Effector memory CD8-positive, alpha-beta T cell (primary cell): ENCODE results near the gene NTN5.

Experiments used
- ATAC-seq: fragments of 150-1000 bp; cut with Tn5 transposase; replicated peaks from 2 replicates; pipeline ENCODE4 v1.10.0; 2021; ENCODE audit warnings: mild to moderate bottlenecking, moderate library complexity
- DNase-seq, 3 experiments: peaks; one replicate each; pipeline ENCODE4 v3.0.0; 2021
- H3K27ac Mint-ChIP-seq, 2 donors: one replicate each; pipeline ENCODE4 v1.8.0; 2022; ENCODE audit warnings: mild to moderate bottlenecking in 2 of 2, mixed read lengths in 2 of 2, moderate library complexity in 2 of 2
- H3K27me3 Mint-ChIP-seq, 2 donors: one replicate each; pipeline ENCODE4 v1.8.0; 2022; ENCODE audit warnings: mixed read lengths in 2 of 2
- H3K36me3 Mint-ChIP-seq: one replicate; pipeline ENCODE4 v1.8.0; 2022; ENCODE audit warnings: mild to moderate bottlenecking, moderate library complexity, mixed read lengths; ENCODE audit not compliant: insufficient read depth
- H3K4me1 Mint-ChIP-seq, 2 donors: one replicate each; pipeline ENCODE4 v1.8.0; 2022; ENCODE audit warnings: low read depth in 2 of 2, mixed read lengths in 2 of 2
- H3K4me3 Mint-ChIP-seq, 2 donors: one replicate each; pipeline ENCODE4 v1.8.0; 2022; ENCODE audit warnings: mild to moderate bottlenecking in 2 of 2, mixed read lengths in 2 of 2, moderate library complexity in 2 of 2
- H3K9me3 Mint-ChIP-seq, 2 donors: one replicate each; pipeline ENCODE4 v1.8.0; 2022; ENCODE audit warnings: mixed read lengths in 2 of 2

The NTN5 gene

DNA sequence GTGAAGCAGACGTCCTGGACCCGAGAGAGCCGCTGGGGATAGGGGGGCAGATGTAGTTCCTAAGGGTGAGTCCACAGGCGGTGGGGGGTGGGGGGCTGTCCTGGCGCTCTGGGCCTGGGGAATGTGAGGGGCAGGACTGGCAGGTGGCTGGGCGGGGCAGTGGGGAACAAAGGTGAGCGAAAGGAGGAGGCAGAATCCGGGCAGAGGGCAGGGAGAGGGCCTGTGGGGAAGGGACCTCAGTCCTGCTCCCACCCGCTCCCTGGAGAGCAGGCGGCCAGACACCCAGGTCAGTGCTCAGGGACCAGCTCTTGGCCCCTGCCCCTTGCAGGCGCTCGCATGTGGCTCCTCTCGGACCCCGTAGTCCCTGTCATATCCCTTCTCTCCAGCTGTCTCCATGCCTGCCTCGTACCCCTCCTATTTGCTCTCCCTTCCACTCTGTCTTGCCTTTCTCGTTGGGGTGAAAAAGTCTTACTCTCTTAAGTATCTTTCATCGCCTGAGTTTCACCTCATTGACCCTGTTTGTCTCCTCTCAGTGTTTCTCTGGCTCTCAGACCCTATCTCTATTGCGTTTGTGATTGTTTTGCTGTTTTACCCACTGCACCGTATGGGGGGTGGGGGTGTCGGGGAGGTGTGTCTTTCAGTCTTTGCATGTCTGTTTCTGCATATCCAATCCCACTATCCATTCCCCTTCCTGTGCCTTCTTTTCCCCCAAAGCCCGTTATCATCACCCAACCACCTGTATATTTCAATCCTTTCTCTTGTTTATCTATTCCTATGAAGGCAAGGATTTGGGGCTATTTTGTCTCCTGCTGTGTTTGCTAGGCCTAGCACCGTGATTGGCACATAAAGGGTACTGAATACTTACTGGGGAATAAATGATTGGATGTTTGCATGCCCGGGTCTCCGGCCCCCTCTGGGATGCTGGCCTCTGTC is 47.8 kb downstream of the NTN5 start:
- ATAC-seq (no peak), DNase-seq (no peak)
- Mint-ChIP-seq H3K27ac (peak overlapping the region; percentile 91 to 98), H3K9me3 (no peaks in the 10 kb centered on the region), H3K4me1 (peaks cover 31 to 36% of the 10 kb centered on the region in 2 donors), H3K27me3 (no peaks in the 10 kb centered on the region), H3K4me3 (peak overlapping the region; percentile 3 to 85), H3K36me3 (peaks cover 39% of the 10 kb centered on the region)

DNA sequence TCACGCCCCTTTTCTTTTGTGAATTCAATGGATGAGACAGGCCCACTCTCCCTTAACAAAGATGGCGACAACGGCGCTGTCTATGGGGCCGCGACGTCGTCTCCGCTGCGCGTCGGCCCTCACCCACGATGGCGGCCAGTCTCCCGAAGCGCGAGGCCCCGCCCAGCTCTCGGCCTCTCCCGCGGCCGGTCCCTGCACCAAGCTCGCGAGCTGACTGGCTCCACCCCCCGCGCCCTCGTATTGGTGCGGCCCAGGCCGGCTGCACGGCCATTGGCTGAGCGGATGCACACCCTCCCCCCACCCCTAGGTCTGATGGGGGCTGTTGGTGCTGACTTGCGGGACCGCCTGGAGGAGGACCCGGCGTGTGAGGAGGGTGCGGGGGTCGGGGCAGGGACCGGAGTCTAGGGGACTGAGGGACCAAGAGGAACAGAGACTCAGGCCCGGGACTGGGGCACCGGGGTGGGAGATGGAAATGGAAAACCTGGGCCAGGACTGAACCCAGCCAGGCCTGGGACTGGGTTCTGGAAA is 48.7 kb downstream of the NTN5 start:
- ATAC-seq = peak; percentile 61
- Mint-ChIP-seq H3K4me1 (peaks cover 38 to 44% of the 10 kb centered on the region in 2 donors), H3K9me3 (no peaks in the 10 kb centered on the region), H3K27me3 (no peaks in the 10 kb centered on the region), H3K36me3 (peaks cover 36% of the 10 kb centered on the region), H3K27ac (peak overlapping the region; percentile 91 to 98), H3K4me3 (peak overlapping the region; percentile 85 to 89)
- peak; percentile 83 to 91 (median 89) for DNase-seq

DNA sequence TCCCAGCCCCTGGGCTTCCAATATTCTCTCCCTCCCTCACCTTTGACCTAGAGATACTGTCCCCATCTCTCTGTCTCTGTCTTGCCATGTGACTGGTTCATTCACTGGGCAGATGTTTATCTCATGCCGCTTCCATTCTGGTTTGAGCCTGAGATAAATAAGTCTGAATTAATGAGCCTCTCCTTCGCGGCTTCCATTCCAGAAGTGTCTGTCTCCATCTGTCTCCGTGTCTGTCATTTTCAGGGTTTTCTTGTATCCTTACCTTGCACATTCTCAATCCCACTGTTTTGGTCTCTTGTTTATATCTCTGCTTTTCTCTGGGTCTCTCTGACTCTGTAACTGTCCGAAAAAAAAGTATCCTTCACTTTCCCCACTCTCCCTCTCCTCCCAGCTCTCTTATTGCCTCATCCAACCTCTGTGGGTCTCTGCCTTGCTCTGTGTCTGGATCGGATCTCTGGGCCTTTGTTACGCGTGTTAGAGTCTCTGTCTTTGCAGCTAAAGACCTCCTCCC is 49.2 kb downstream of the NTN5 start:
- Mint-ChIP-seq H3K9me3 (no peaks in the 10 kb centered on the region), H3K27me3 (no peaks in the 10 kb centered on the region), H3K27ac (peak overlapping the region; percentile 91 to 98), H3K36me3 (peaks cover 38% of the 10 kb centered on the region), H3K4me3 (peak overlapping the region; percentile 85 to 89), H3K4me1 (peaks cover 40 to 43% of the 10 kb centered on the region in 2 donors)
- DNase-seq (no peak), ATAC-seq (no peak)

DNA sequence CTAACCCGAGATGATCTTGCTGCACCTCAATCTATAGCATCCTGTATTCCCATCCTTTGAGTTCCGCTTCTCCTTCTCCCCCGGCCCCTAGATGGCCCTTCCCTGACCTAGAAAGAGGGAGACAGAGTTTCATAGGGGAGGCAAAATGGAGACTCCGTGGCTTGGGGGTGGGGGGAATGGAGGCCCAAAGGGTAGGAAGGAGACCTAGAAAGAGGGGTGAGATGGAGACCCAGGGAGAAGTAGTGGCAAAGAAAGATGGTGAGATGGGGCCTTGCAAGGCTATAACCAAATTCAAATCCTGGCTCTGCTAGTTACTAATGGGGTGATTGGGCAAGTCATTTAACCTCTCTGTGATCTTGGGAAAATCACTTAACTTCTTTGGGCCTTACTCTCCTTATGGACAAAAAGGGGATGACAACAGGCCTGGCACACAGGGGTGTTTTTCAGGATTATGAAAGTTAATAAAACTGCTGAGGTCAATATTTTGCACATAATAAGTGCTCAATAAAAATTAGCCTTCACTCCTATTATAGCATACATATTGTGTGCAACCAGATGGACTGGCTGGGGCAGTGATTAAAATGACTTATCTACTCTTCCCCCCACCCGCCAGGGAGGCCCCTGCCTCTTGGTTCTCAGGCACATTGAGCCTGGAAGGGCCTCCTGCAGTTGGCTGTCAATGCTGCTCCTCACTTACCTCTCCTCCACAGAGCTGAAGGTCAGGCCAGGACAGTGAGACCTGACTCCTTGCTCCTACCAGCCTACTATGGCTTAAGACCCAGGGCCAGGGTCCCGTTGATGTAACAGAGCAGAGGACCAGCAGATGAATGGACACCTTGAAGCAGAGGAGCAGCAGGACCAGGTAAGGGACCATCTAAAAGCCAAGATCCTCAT is 52.9 kb downstream of the NTN5 start:
- Mint-ChIP-seq H3K9me3 (no peaks in the 10 kb centered on the region), H3K27ac (peak overlapping the region; percentile 97 to 99), H3K27me3 (no peaks in the 10 kb centered on the region), H3K4me3 (peak overlapping the region; percentile 97), H3K36me3 (peaks cover 68% of the 10 kb centered on the region), H3K4me1 (peaks cover 52 to 57% of the 10 kb centered on the region in 2 donors)
- ATAC-seq (no peak), DNase-seq (no peak)

DNA sequence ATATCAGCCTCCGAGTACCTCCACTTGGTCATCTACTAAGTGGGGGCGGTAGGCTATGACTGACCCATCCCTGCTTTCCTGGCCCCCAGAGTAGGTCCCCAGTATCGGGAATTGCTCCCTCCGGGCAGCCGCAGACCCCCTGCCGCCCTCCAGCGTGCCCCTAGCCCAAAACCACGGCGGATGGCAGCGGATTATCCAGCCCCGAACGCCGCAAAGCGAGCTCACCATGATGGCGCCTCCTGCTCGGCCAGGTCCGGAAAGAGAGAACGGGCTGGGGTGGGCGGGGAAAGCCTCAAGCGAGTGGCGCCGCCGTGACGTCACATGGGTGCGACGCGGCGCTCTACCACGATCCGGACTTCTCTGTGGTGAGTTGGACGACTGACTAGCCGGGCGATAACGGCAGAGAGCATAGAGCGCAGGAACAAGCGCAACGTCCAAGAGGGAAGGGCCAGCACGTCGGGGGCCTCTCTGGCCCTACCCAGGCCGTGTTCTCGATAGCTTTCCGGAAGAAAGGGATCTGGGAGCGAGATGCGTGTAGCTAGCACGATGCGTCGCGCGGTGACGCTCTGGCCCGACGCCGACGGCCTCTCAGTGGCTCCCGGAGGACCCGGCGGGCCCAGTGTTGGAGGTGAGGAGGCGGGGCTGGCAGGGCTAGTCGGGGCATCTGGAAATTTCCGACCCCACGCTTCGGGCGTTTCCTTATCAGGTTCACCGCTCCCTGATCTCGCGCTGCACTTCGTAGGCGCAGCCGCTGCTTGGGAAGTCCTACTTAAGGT is 53.7 kb downstream of the NTN5 start, which contains the start of the genes RPL18 and SPHK2:
Gene RPL18 (minus strand): TSS at position 263 of the 776 bp plus-strand sequence. CDS start 35 bp downstream, at position 228.
Gene SPHK2 (plus strand): TSS at position 591 of the 776 bp plus-strand sequence. CDS start 1,009 bp downstream, outside the sequence.
- Mint-ChIP-seq H3K9me3 (no peaks in the 10 kb centered on the region), H3K4me1 (peaks cover 47 to 52% of the 10 kb centered on the region in 2 donors), H3K27me3 (no peaks in the 10 kb centered on the region), H3K36me3 (peaks cover 73% of the 10 kb centered on the region), H3K27ac (peak within 1 kb of the TSS; percentile 97 to 99), H3K4me3 (peak within 1 kb of the TSS; percentile 97)
- DNase-seq = peak; percentile 91 to 93 (median 93)
- ATAC-seq = peak; percentile 82

DNA sequence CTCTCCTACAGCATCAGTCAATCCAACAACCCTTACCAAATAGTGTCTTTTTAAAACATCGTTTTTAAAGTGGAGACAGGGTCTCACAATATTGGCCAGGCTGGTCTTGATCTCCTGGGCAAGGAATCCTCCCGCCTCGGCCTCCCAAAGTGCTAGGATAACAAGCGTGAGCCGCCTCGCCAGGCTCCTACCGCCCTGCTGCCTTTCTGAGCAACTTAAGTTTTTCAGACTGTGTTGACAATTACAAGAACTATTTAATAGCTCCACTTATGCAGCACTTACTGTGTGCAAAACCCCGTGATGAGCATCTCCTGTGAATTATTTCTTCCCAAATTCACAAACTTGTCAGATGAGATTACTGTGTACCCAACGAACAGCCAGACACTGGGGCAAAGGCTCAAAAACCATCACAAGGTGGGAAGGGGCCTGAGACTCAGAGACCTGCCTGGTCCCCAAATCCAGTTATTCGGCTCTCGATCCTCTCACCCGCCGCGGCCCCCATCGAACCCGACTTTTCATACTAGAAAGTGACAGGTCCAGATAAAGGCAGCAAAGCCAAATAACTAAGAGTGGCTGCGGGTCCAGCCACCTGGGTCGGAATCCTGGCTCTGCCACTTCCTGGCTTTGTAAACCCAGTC is 54.4 kb downstream of the NTN5 start:
- Mint-ChIP-seq H3K9me3 (no peaks in the 10 kb centered on the region), H3K27ac (peak overlapping the region; percentile 97 to 99), H3K4me1 (peaks cover 44 to 45% of the 10 kb centered on the region in 2 donors), H3K27me3 (no peaks in the 10 kb centered on the region), H3K4me3 (peak overlapping the region; percentile 97), H3K36me3 (peaks cover 76% of the 10 kb centered on the region)
- ATAC-seq (no peak), DNase-seq (no peak)

DNA sequence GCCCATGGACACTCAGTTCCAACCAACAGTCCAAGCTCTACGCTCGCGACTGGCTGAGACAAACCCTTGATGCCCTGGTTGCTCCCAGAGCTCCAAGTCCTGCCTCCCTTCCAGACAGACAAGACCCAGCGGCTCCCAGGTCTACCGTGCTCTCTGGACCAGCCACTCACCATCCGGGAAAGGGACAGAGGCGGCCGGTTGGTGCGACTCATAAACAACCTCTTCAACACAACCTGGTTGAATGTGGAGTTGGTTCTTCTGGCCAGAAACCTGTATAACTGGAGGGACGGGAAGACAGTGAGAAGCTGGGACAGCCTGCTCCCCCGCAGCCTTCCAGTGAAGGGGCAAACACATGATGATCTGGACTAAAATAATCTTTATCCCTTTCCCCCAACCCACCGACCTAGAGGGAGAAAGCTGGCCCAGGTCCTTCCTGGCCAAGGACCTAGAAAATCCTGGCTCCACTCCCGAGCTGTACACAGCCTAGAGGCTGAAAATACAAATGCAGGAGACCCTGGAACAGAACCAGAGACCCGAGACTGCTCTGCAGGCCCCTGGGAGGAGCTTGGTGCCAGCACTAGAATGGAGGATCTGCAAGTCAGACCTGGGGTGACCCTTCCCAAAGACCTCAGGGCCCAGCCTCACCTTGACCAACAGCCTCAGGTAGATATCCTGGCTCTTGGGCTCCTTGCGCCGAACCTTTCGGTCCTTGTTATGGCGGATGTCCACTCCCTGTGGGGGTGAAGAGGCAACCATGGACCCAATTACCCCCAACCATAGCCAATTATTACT is 55.5 kb downstream of the NTN5 start:
- ATAC-seq = no peak
- peaks cover 77% of the 10 kb centered on the region for H3K36me3 Mint-ChIP-seq
- peak overlapping the region; percentile 97 to 99 for H3K27ac Mint-ChIP-seq
- no peaks in the 10 kb centered on the region for H3K9me3 Mint-ChIP-seq
- no peaks in the 10 kb centered on the region for H3K27me3 Mint-ChIP-seq
- H3K4me1 Mint-ChIP-seq = peaks cover 40 to 42% of the 10 kb centered on the region in 2 donors
- H3K4me3 Mint-ChIP-seq = peak overlapping the region; percentile 97
- DNase-seq = no peak

DNA sequence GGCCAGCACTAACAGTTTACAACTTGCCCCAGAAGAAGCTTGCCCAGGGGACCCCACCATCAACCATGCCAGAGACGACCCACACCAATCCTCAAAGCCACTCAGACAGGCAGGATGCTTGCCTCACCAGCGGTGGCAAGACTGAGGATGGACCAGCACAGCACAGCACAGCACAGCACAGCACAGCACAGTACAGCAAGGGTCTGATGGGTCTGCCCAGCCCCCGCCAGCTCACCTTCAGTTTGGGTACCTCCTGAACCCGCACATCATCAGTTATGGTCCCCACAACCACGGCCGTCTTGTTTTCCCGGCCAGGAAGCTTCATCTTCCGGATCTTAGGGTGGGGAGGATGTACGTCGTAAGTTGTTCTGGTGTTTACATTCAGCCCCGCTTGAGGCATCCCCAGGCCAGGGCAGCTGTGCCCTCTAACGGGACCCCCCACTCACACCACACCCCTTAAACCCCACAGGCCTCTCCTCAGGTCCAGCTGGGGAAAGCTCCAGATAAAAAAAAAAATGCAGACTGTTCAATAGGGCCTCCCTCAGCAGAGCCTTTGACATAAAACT is 56.2 kb downstream of the NTN5 start:
- ATAC-seq (no peak), DNase-seq (no peak)
- no peaks in the 10 kb centered on the region for H3K9me3 Mint-ChIP-seq
- H3K4me3 Mint-ChIP-seq = peak overlapping the region; percentile 97
- H3K27ac Mint-ChIP-seq = peak overlapping the region; percentile 97 to 99
- peaks cover 73% of the 10 kb centered on the region for H3K36me3 Mint-ChIP-seq
- H3K27me3 Mint-ChIP-seq = no peaks in the 10 kb centered on the region
- peaks cover 38 to 42% of the 10 kb centered on the region in 2 donors for H3K4me1 Mint-ChIP-seq

DNA sequence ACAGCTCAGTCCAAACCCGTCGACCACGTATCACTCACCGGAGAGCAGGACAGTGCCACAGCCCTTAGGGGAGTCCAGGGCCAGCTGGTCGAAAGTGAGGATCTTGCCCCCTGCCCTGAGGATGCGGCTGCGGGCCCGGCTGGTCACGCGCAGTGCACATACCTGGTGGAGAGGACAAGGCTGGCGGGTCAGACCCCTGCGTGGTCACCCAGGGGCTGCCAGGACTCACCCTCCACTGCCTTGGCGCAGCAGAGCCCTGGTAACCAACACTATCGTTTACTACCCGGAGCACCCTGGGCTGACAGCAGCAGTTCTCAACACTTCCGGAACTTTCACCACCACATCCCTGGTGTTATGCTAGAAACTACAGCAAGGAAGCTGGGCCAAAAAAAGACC is 56.8 kb downstream of the NTN5 start:
- H3K4me3 Mint-ChIP-seq = peak overlapping the region; percentile 97
- no peak for ATAC-seq
- no peak for DNase-seq
- H3K4me1 Mint-ChIP-seq = peaks cover 38 to 42% of the 10 kb centered on the region in 2 donors
- peak overlapping the region; percentile 97 to 99 for H3K27ac Mint-ChIP-seq
- H3K36me3 Mint-ChIP-seq = peaks cover 68% of the 10 kb centered on the region
- no peaks in the 10 kb centered on the region for H3K27me3 Mint-ChIP-seq
- H3K9me3 Mint-ChIP-seq = no peaks in the 10 kb centered on the region

DNA sequence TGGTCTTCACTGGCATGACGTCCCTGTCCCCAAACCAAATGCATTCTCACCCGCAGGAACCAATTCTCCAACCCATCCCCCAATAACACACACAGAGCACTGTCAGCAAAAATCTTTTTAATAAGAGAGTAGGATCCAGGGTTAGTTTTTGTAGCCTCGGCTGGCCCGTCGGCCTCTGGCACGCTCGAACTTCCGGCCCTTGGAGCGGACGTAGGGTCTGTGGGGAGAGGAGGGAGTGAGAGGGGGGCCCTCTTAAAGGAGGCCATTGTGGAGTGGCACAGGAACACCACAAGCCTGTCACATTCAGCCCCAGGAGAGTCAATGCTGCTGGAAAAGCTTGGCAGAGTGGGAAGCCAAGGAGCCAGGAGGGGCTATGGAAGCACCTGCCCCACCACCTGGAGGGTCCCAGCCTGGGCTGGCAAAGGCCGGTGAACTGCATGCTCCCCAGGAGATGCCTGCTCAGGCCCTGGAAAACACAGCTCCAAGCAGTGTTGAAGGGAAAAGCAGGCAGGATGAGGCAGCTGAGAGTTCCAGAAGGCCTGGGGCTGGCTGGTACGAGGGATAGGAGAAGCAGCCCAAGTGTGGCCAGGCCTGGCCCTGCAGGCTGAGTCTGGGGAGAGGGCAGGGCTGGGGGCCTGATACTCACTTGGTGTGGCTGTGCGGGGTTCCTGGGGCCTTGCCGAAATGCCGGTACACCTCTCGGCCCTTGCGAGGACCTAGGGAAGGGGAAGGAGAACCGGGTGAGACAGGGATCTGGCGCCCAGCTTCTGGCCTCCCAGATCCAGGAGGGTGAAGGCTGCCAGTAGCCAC is 57.4 kb downstream of the NTN5 start:
- no peaks in the 10 kb centered on the region for H3K9me3 Mint-ChIP-seq

More for the DNA sequence above, 57.4 kb downstream of the NTN5 start:
- H3K27me3 Mint-ChIP-seq = no peaks in the 10 kb centered on the region
- H3K4me3 Mint-ChIP-seq = peak overlapping the region in 1 of 2 donors; percentile 97
- H3K36me3 Mint-ChIP-seq = peaks cover 64% of the 10 kb centered on the region
- ATAC-seq (no peak), DNase-seq (no peak)
- H3K27ac Mint-ChIP-seq = peak overlapping the region; percentile 28 to 80
- H3K4me1 Mint-ChIP-seq = peaks cover 38 to 42% of the 10 kb centered on the region in 2 donors
